Stimulated activated CD8-positive, alpha-beta memory T cell treated with anti-CD3 and anti-CD28 coated beads, Interleukin-15, amount 100 ng/mL, for 48 hours (primary cell): ENCODE data around the gene PTTG1IP.
"Not testable (repeated sequence)": the region's sequence is repeated elsewhere in the genome, so short reads cannot be mapped to it uniquely, and the experiment has no call there.

Source experiments
- DNase-seq, 2 donors: peaks; one replicate each; pipeline ENCODE4 v3.0.0-alpha.2; 2020; ENCODE audit warnings: low read depth in 2 of 2

PTTG1IP gene, protein sequence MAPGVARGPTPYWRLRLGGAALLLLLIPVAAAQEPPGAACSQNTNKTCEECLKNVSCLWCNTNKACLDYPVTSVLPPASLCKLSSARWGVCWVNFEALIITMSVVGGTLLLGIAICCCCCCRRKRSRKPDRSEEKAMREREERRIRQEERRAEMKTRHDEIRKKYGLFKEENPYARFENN

DNA sequence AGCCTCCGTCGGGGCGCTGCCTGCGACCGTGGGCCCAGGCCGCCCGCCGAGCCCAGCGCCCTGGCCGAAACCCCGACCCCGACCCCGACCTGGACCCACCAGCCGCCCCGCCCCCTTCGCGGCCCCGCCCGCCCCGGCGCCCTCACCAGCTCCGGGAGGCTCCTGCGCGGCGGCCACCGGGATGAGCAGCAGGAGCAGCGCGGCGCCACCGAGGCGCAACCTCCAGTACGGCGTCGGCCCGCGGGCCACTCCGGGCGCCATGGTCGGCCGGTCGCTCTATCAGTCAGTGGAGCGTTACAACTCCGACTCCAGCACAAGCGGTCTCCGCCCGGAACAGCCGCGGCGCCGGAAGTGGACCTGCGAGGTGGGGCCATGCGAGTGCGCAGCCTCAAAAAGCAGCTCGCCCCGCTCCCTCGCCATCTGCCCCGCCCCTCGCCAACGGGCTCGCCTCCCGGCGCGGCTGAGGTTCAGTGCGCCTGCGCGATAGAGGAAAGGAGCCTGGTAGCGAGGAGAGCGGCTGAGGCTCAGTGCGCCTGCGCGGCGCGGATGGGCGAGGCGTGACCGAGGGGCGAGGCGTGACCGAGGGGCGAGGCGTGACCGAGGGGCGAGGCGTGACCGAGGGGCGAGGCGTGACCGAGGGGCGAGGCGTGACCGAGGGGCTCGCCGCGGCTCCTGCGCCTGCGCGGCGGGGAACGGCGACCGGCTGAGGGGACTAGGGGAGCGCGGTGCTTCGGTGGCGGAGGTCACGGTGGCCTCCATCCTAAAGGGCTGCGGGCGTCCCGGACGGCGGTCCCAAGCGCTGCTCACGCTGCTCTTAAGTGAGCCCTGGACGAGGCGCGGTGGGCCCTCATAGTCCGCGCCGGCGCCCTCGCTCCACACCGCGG lies at the start of gene PTTG1IP:
PTTG1IP (minus strand) TSS at position 335 of the 884 bp plus-strand sequence; CDS start at position 261, 74 bp downstream.
- peak; percentile 100 for DNase-seq

DNA sequence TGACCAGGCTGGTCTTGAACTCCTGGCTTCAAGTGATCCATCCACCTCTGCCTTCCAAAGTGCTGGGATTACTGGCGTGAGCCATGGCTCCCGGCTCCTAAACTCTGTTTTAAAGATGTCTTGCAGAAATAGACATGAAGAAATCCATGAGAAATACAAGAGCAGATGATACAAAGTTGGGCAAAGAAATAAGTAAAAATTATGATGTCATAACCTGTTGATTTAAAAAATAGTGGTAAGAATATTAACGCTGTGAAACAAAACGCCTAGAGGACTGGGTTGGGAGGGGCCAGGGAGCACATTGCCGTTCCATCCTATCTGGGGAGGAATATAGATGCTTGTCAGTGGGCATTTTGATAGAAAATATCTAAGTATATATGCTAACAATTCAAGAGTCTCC lies 48.4 kb upstream of the PTTG1IP start:
- DNase-seq, result no peak

DNA sequence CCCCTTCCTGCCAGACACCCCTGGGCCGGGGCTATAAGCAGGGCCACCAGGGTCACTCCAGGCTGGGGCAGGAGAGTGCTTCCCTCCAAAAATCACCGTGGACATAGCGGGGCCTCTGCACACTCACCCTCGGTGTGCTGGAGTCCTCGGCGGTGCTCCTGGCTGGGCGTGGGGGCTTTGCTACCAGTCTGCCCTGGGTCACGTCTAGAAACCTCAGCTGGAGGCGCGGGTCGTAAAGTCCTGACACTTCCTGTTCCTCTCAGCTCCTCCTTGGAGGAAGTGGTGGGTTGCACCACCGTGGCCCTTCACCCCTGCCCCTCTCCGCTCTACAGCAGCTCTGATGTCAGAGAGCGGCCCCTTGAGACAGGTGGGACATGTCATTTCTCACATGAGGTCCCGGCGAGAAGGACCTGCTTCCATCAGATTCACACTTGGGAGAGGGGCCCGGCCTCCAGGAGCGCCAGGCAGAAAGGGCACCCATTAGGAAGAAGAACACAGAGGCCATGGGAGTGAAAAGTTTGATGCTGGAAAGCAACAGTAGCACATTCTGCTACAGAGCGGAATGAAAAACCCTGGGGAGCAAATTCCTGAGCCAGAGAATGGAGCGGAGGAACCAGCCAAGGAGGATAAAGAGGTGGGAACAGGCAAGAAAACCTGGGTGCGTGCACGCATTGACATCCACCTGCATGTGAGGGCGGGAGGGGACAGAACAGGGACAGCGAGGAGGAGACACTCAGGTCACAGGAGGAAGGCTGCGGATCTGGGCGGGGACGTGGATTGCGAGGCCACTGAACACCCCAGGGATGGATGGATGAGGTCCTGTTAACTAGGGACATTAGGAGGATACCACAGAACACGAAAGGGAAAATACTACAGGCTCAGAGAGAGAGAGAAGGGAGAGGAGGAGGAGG lies 47.5 kb upstream of the PTTG1IP start, which contains the start of gene ITGB2:
ITGB2 (minus strand) TSS at position 206 of the 911 bp plus-strand sequence. CDS start 10,117 bp downstream, outside the sequence.
- peak; percentile 57 to 67 for DNase-seq

DNA sequence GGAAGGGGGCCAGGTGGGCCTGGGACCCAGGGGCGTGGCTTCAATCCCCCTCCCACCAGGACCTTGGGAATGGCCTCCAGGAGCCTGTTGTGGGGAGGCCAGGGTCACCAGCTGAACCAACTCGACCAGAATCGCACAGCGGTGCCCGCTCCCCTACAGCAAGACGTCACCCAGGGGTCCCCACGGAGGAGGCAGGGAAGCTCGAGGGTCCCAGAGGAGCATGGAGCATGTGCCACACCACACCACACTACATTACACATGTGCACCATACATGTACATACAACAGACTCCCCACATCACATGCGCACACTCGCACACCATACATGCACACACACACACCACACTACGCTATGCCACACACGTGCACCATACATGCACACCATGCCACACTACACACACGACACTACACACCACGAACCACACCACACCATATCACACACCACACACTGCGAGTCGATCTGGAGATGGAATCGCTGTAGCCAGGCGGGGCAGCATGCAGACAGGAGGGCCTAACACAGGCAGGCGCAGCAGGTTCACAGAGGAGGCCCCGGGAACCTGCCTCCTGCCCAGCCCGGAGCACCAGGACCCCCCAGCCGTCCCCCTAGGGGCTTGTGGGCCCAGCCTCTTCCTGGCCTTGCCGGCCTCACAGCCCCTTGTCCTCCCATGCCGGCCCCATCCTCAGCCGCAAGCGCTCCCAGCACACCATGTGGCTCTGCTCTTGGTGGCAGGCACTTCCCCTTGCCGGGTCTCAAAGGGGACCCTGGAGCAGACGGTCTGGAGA lies 46.6 kb upstream of the PTTG1IP start:
- no peak for DNase-seq

DNA sequence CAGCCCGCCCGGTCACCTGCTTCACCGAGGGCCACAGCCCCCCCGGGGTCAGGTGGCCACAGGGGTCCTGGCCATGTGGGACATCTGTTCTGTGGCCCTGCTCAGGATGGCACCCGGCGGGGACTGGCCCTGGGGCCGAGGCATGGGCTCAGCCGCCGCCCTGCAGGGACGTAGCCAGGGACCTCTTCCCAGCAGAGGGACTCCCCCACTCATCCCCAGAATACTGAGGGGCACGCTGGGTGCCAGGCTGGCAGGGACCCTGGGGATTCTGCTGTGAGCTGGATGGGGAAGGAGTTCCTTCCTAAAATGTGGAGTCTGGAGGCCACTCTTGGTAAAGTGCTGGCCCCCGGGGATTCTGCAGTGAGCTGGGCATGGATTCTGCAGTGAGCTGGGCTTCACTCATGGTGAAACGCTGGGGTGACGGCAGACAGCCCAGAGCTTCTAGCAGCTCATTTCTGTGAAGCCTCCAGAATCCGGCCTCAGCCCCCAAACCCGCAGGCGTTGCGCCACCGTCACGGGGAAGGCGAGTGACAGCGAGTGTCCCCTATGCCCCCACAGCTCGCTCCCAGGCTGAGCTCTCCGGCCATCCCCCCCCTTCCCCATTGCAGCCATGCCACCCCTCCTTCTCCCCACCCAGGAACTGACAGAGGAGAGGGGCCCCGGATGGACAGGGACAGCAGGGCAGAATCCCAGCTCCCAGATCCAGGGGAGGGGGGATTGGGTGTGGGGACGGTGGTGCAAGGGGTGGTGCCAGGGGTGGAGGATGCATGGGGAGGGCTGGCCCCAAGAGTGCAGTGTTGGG lies 45.8 kb upstream of the PTTG1IP start:
- DNase-seq, result peak in 1 of 2 donors; percentile 32

DNA sequence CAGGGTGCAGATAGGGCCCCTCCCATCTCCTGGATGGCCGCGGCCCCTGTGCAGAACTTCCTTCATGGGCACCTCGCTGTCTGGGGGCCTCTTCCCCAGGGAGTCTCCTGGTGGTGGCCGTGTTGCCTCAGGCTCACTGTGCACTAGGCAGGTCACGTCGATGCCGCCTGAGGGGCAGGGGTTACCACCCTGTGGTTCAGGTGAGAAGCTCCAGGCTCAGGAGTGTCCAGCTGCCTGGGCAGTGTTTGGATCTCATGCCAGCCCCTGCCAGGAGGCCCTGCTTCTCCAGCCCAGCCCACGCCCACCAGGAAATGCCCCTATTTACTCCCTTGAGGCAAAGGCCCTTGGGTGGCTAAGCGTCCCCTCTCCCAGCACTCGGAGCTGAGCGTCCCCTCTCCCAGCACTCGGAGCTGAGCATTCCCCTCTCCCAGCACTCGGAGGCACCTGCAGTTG lies 45.1 kb upstream of the PTTG1IP start:
- DNase-seq, result no peak

DNA sequence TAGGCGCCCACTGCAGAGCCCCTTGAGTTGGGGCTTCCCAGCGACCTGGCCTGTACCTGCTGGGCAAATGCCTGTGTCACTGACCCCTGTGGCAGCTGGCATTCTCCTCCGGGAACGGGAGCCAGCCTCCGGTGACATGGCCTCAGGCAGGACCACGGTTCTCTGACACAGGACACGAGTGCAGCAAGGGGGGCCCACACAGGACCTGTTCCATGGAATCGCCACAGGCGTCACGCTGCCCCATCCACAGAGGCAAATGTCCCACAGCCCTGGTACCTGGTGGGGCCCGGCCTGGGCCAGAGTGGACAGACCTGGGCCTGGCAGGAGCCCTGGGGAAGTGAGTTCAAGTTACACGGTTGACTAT lies 44.6 kb upstream of the PTTG1IP start:
- DNase-seq, result no peak

DNA sequence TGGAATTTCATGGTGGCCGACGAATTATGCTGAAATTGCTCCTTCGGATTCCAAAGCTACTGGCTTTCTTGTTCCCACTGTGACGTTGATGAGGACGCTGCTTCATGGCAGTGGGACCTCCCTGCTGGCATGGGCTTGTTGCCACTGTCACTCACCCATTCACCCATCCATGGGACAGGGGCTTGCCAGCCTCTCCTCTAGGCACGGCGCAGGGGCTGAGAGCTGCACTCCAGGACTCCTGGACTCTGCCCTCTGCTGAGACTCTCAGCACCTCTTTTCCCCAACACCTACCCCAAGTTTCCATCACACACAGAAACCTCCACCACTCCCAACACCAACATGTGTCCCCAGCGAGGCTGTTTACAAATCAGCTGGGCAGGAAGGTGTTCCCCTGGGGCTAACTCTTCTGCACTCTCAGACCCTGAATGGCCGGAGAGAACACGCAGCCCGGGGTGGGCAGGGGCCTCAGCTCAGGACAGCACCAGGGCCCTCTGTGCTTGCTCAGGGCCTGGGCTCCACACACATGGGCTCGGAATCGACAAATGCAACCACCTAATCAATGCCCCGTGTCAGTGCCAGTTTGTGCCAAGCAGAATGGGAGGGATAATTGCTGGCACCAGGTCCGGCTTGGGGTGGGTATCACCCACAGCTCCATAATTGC lies 44.1 kb upstream of the PTTG1IP start:
- DNase-seq, result no peak

DNA sequence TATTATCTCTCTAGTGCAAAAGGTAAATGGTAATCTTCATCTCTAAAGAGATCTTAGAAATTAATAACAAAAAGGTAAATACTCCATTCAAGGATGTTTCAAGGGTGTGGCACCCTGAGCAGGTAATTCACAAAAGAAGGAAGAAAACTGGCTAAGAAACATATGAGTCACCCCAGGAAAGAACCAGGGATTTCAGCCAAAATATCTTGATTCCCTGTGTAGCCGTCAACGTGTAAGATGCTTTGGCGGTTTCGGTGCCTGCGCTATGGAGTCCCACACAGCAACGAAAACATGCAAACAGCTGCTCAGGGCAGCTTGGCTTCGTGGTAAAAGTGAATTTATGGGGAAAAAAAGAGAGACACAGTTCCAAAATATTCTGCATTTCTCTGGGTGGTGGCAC lies 43.5 kb upstream of the PTTG1IP start:
- DNase-seq, result no peak

DNA sequence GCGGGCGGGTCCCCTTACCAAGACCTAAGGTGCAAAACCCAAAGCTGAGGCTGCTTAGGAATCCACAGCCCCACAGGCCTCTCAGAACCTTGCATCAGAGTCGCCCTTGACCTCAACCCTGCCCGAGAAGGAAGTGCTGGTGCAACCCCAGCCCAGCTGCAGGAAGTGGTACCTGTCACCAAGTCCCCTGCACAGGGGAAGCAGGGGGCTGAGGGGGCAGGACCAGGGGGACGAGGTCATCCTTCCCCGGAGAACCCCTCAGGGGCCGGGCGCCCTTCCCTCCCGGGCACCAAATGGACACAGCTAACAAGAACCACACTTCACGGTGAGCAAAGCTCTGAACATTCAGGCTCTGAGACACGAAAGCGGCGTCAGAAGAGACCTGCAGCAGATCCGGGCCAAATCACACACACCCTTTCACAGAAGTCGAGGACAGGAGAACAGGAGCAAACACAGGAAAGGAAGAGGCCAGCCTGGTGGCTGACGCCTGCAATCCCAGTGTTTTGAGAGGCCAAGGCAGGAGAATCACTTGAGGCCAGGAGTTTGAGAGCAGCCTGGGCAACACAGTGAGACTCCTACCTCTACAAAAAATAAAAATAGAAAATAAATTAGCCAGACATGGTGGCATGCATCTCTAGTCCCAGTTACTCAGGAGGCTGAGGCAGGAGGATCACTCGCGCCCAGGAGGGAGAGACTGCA lies 40.8 kb upstream of the PTTG1IP start:
- DNase-seq, result peak; percentile 57 to 67

DNA sequence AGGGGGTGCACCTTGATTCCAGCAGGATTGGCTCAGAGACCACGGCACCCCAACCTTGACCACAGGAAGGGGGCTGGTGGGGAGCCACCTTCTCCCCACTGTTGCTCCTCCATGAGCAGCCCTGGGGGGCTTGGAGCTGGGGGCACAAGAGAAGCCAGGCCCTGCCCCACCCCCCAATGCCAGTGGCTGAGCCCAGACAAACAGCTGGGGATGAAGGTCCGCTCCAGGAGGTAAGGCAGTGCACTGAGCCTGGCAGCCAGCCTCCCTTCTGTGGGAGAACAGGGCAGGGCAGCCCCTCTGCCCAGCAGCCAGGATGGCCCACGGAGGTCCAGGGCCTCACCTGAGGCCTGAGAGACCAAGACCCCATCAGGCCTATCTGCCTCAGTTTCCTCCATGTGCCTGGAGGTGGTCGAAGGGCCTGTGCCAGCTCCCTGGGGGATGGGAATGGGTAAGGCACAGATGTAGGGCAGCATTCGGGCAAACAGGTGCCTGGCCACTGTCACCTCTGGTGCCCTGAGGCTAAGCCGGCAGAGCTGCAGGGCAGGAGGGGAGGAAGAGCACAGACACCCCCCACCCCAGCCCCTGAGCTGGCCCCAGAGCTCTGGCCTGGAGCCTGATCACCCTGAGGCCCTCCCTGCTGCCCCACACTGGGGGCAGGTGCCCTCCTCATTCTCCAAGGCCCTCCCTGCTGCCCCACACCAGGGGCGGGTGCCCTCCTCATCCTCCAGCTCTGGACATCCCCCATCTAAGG lies 40.1 kb upstream of the PTTG1IP start:
- DNase-seq, result no peak

DNA sequence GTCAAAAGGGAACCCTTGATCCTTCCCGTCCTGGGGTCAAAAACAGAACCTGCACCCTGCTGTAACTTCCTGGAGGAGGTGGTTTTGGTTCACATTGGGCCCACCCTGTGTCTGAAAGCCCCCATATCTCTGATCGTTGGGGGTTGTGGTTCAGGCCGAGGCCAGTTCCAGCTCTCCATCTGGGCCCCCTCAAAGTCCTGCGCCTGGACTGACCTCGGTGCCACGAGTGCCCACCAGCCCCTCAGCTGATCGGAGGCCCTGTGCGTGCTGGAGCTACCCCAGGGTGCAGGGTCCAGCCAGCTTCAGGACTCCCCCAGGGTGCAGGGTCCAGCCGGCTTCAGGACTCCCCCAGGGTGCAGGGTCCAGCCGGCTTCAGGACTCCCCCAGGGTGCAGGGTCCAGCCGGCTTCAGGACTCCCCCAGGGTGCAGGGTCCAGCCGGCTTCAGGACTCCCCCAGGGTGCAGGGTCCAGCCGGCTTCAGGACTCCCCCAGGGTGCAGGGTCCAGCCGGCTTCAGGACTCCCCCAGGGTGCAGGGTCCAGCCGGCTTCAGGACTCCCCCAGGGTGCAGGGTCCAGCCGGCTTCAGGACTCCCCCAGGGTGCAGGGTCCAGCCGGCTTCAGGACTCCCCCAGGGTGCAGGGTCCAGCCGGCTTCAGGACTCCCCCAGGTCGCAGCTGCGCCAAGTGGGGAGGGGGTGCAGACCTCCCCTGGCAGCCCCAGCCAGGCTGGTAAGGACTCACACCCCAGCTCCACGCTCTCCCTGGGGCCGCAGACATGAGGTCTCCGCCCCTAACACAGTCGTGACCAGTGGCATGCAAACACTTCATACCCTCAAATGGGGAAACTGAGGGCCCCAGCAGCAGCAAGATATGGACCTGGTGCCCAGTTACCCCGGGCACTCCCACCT lies 39.3 kb upstream of the PTTG1IP start:
- not testable (repeated sequence) for DNase-seq

DNA sequence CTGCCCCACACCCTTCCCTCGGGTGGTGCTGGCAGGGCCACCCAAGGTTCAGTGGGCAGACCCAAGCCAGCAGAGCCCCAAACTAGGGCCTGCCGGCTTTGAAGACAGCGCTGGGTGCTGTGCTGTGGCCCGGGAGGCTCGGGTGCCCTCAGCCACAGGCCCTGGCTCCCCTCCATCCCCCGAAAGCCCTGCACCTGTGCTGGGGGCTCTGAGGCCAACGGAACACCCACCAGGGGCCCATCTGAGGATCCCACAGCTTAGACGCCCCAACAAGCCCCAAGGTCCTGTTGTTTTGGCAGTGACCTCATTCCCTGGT lies 38.6 kb upstream of the PTTG1IP start:
- no peak for DNase-seq

DNA sequence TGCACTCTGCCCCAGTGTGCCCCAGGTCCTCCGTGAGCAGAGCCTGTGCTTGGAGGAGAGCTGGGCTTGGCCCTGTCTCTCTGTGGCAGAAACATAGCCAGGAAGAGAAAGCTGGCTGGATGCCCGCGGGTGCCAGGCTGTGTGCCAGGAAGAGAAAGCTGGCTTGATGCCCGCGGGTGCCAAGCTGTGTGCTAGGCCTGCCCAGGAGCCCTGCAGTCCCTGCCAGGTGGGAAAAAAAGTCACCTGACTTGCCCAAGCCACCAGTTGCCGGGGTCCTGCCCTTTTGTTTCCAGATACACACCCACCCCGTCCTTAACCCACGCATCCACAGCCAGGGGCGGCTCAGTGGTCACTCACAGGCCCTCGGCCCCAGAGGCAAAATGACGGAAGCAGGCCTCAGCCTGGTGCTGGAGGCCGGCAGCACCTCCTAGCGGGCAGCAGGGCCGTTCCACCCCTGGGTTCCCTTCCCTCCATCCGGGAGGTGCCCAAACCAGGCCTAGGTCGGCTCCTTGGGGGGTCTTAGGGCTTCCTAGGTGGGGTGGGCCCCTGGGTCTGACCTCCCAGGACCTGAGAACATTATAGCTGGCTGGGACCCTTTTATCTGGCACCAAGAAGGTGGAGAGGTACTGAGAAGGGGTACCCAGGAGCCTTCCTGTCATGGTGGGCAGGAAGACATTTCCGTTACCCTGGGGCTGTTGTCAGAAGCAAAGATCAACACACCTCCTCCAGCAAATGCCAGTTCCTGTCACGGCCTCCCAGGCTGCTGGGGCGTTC lies 38.1 kb upstream of the PTTG1IP start:
- peak in 1 of 2 donors; percentile 50 for DNase-seq

DNA sequence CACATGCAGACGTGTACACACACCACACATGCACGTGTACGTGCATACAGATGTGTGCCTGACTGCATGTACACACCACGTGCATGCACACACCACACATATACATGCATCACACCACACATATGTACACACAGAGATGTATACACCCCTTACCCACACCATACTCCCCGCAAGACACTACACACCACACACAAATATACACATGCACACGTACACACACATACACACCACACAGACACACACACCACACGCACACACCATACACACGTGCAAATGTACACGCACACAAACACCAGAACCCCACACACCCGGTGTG lies 37.5 kb upstream of the PTTG1IP start:
- DNase-seq, result no peak

DNA sequence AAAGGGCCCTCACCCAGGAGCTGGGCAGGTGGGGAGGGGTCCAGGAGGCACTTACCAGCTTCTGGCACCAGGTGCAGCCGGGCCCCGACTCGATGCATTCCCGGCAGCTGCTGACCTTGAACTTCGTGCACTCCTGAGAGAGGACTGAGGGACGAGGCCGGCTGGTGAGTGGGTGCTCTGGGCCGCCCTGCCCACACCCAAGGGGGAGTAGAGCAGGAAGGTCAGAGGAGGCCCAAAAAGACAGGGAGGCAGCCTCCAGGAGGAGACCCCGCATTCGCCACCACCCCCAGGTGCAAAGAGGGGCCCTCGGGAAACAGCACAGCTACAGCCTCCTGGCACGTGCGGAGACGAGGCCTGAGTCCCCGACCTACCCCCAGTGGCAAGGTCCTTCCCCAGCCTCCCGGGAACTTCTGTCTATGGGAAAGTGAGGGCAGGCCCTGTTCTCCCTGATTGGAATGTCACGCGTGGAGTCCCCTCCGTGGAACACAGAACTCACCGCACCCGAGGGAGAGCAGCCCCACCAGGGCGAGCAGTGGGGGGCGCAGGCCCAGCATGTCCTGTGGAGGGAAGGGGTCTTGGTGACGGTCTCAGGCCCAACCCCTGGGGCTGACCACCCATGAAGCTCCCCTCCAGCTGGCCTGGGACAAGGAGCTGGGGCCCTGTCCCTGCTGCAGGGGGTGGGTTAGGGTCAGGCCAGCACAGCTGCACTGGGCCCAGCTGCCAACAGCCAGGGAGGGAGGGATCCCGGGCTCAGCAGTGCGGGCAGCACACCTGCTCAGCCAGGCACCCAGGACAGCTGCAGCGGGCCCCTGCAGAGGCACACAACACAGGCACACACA lies 37.0 kb upstream of the PTTG1IP start:
- no peak for DNase-seq
